ENCODE measurements around the gene NPFF. TPM values are rescaled to one million over a fixed set of nuclear protein-coding genes. Genes with fewer than 3 reads are reported as not detected.
A peak's percentile ranks its signal among the peaks of the same experiment; 100 is the strongest.

Gene NPFF
- total RNA-seq, 3 donors from 2014 or later: not detected

- no peaks in the 10 kb centered on the region for H3K36me3 ChIP-seq (ENCODE audit: low read depth)
- no peak overlapping the region for H3K4me3 ChIP-seq
- no peaks in the 10 kb centered on the region for H3K9me3 ChIP-seq
- ATAC-seq: no peak
- intact Hi-C loops (cut with DNase I, micrococcal nuclease): no loop called here
- TF ChIP-seq CTCF (IDR thresholded peaks at IDR 0.05): no peak
- peak in 2 of 3 donors; percentile 35 to 45 for DNase-seq
- H3K4me1 ChIP-seq (ENCODE audit: low read depth): peaks cover 19% of the 10 kb centered on the region
Observed at GRCh38 chr12:53492188-53492587, 15.1 kb downstream of the NPFF start.

- Histone ChIP-seq H3K4me3 (no peak overlapping the region), H3K4me1 (ENCODE audit: low read depth) (peaks cover 5% of the 10 kb centered on the region), H3K36me3 (ENCODE audit: low read depth) (no peaks in the 10 kb centered on the region), H3K9me3 (no peaks in the 10 kb centered on the region)
- no peak for ATAC-seq
- TF ChIP-seq CTCF (IDR thresholded peaks at IDR 0.05): no peak
- intact Hi-C loops (cut with DNase I, micrococcal nuclease): no loop called here
- DNase-seq: no peak
Observed at GRCh38 chr12:53489242-53489864, 17.9 kb downstream of the NPFF start.

- Histone ChIP-seq H3K36me3 (ENCODE audit: low read depth) (no peaks in the 10 kb centered on the region), H3K4me1 (ENCODE audit: low read depth) (peaks cover 13% of the 10 kb centered on the region), H3K4me3 (no peak overlapping the region), H3K9me3 (no peaks in the 10 kb centered on the region)
- DNase-seq: peak in 2 of 3 donors; percentile 26 to 53
- intact Hi-C loops (cut with DNase I, micrococcal nuclease): no loop called here
- TF ChIP-seq CTCF (IDR thresholded peaks at IDR 0.05): no peak
- no peak for ATAC-seq
Observed at GRCh38 chr12:53486736-53487487, 20.4 kb downstream of the NPFF start.

DNA sequence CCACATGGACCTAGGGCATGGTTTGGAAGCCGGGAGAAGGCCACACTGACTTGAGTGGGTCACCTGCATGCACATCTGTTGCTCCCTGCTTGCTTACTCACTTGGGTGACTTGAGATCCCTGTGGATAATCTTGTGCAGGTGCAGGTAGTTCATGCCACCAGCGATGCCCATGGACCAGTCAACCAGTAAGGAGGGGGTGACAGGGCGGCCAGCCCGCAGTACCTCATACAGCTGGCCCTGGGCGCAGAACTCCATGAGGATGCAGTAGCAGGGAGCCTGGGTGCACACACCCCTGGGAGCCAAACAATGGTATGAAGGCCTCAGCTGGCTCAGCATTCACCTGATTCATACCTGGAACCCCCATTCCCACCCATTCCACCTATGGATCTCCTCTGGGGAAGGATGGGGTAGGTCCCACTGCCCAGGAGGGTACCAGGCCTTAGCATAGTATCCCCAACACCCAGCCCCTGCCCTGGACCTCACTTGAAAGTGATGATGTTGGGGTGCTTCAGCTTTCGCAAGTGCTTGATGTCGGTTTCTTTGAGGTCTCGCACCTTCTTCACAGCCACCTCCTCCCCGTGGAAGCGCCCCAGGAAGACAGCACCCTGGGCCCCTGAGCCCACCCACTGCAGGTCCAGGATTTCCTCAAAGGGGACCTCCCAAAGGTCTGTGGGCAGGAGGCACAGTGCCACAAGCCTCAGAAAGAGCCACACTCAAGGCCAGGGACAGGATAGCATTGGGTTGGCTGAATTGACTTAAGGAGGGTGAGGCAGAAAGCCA is 21.1 kb downstream of the NPFF start:
- no peaks in the 10 kb centered on the region for H3K36me3 ChIP-seq (ENCODE audit: low read depth)
- ATAC-seq: no peak

More for the DNA sequence above, 21.1 kb downstream of the NPFF start:
- H3K9me3 ChIP-seq: no peaks in the 10 kb centered on the region
- H3K4me3 ChIP-seq: no peak overlapping the region
- peak in 2 of 3 donors; percentile 30 to 38 for DNase-seq
- intact Hi-C loops (cut with DNase I, micrococcal nuclease): no loop called here
- H3K4me1 ChIP-seq (ENCODE audit: low read depth): peaks cover 13% of the 10 kb centered on the region
- TF ChIP-seq CTCF (IDR thresholded peaks at IDR 0.05): no peak

All from mucosa of descending colon (tissue), 3 donors.